ENCODE data around the gene ATG13.

Gene ATG13

GRCh38 chr11:46694072-46694471, 76.7 kb downstream of the ATG13 start:
- Histone ChIP-seq H3K27me3 (ENCODE audit: low read depth, low read length) (no peaks in the 10 kb centered on the region), H3K4me2 (ENCODE audit: low read length) (no peak overlapping the region), H3K9ac (ENCODE audit: low read length) (no peak overlapping the region), H2AFZ (ENCODE audit: low read depth, low read length) (no peak overlapping the region), H3K79me2 (ENCODE audit: low read length) (peaks cover 9% of the 10 kb centered on the region), H3K36me3 (replicated peaks; ENCODE audit: low read depth, low read length) (peaks cover 9% of the 10 kb centered on the region), H4K20me1 (ENCODE audit: insufficient read depth, low read length) (0 out of 2 replicates have a peak, but pooled peaks cover 3% of the 10 kb centered on the region), H3K4me3 (ENCODE audit: low read length) (no peak overlapping the region), H3K27ac (ENCODE audit: low read length) (no peak overlapping the region), H3K4me1 (ENCODE audit: low read length) (no peaks in the 10 kb centered on the region), H3K9me3 (ENCODE audit: insufficient read depth, low read length) (no peaks in the 10 kb centered on the region)
- TF ChIP-seq EZH2phosphoT487 (IDR thresholded peaks at IDR 0.05; ENCODE audit: low read depth) (no peak), CTCF (IDR thresholded peaks at IDR 0.05; ENCODE audit: low read depth, low read length) (no peak)

GRCh38 chr11:46694607-46695006, 77.3 kb downstream of the ATG13 start:
- Histone ChIP-seq H3K9me3 (ENCODE audit: insufficient read depth, low read length) (no peaks in the 10 kb centered on the region), H3K27ac (ENCODE audit: low read length) (no peak overlapping the region), H4K20me1 (ENCODE audit: insufficient read depth, low read length) (0 out of 2 replicates have a peak, but pooled peaks cover 3% of the 10 kb centered on the region), H3K4me3 (ENCODE audit: low read length) (no peak overlapping the region), H3K4me2 (ENCODE audit: low read length) (no peak overlapping the region), H3K36me3 (replicated peaks; ENCODE audit: low read depth, low read length) (peaks cover 9% of the 10 kb centered on the region), H2AFZ (ENCODE audit: low read depth, low read length) (no peak overlapping the region), H3K79me2 (ENCODE audit: low read length) (peaks cover 14% of the 10 kb centered on the region), H3K9ac (ENCODE audit: low read length) (no peak overlapping the region), H3K27me3 (ENCODE audit: low read depth, low read length) (no peaks in the 10 kb centered on the region), H3K4me1 (ENCODE audit: low read length) (peaks cover 2% of the 10 kb centered on the region; the same call in 1 of the 2 replicates)
- no peak for TF ChIP-seq EZH2phosphoT487 (IDR thresholded peaks at IDR 0.05; ENCODE audit: low read depth)

- H2AFZ ChIP-seq (ENCODE audit: low read depth, low read length): no peak overlapping the region
- peaks cover 16% of the 10 kb centered on the region for H3K79me2 ChIP-seq (ENCODE audit: low read length)
- H3K4me1 ChIP-seq (ENCODE audit: low read length): peaks cover 4% of the 10 kb centered on the region; the same call in 1 of the 2 replicates
- H3K9me3 ChIP-seq (ENCODE audit: insufficient read depth, low read length): no peaks in the 10 kb centered on the region
- no peak for TF ChIP-seq CTCF (IDR thresholded peaks at IDR 0.05; ENCODE audit: low read depth, low read length)
- no peak overlapping the region for H3K4me2 ChIP-seq (ENCODE audit: low read length)
- H3K36me3 ChIP-seq (replicated peaks; ENCODE audit: low read depth, low read length): peaks cover 9% of the 10 kb centered on the region
- no peaks in the 10 kb centered on the region for H3K27me3 ChIP-seq (ENCODE audit: low read depth, low read length)
- H3K4me3 ChIP-seq (ENCODE audit: low read length): no peak overlapping the region
- 0 out of 2 replicates have a peak, but pooled peaks cover 3% of the 10 kb centered on the region for H4K20me1 ChIP-seq (ENCODE audit: insufficient read depth, low read length)
- H3K27ac ChIP-seq (ENCODE audit: low read length): no peak overlapping the region
- H3K9ac ChIP-seq (ENCODE audit: low read length): no peak overlapping the region
Measured at GRCh38 chr11:46695345-46696211, 78.2 kb downstream of the ATG13 start.

- no peak overlapping the region for H3K4me2 ChIP-seq (ENCODE audit: low read length)
- H3K36me3 ChIP-seq (replicated peaks; ENCODE audit: low read depth, low read length): peaks cover 9% of the 10 kb centered on the region
- no peak overlapping the region for H3K4me3 ChIP-seq (ENCODE audit: low read length)
- H3K9ac ChIP-seq (ENCODE audit: low read length): no peak overlapping the region
- H3K4me1 ChIP-seq (ENCODE audit: low read length): peaks cover 4% of the 10 kb centered on the region; the same call in 1 of the 2 replicates
- 0 out of 2 replicates have a peak, but pooled peaks cover 3% of the 10 kb centered on the region for H4K20me1 ChIP-seq (ENCODE audit: insufficient read depth, low read length)
- no peak overlapping the region for H2AFZ ChIP-seq (ENCODE audit: low read depth, low read length)
- no peaks in the 10 kb centered on the region for H3K9me3 ChIP-seq (ENCODE audit: insufficient read depth, low read length)
- H3K27ac ChIP-seq (ENCODE audit: low read length): no peak overlapping the region
- H3K27me3 ChIP-seq (ENCODE audit: low read depth, low read length): no peaks in the 10 kb centered on the region
- no peak for TF ChIP-seq EZH2phosphoT487 (IDR thresholded peaks at IDR 0.05; ENCODE audit: low read depth)
- TF ChIP-seq CTCF (IDR thresholded peaks at IDR 0.05; ENCODE audit: low read depth, low read length): no peak
- peaks cover 20% of the 10 kb centered on the region for H3K79me2 ChIP-seq (ENCODE audit: low read length)
Measured at GRCh38 chr11:46696212-46696558, 78.8 kb downstream of the ATG13 start.

Measured in OCI-LY3 (cell line).